Epithelial cell of esophagus (primary cell): Measurements from ENCODE around the gene DCX.

ENCODE experiments used
- DNase-seq: peaks from one replicate; pipeline ENCODE4 v3.0.0; 2010; ENCODE audit warnings: low read depth
- H3K4me3 ChIP-seq: 2 replicates; pipeline ENCODE4 v1.5.1; 2011; ENCODE audit warnings: mild to moderate bottlenecking, low read length, control low read depth
- CTCF ChIP-seq: IDR thresholded peaks from 2 replicates; pipeline ENCODE4 v1.5.1; 2011; ENCODE audit warnings: low read depth, mild to moderate bottlenecking, low read length, control low read depth, inconsistent platforms; ENCODE audit not compliant: insufficient read depth; ENCODE audit errors: missing control alignments

DCX gene

GRCh38 chrX:111302284-111302683 is 109.7 kb downstream of the DCX start:
- no peak overlapping the region for H3K4me3 ChIP-seq

GRCh38 chrX:111288841-111289240 is 123.2 kb downstream of the DCX start:
- TF ChIP-seq CTCF, result no peak
- H3K4me3 ChIP-seq, result no peak overlapping the region
- DNase-seq, result no peak

More at GRCh38 chrX:111302284-111302683, 109.7 kb downstream of the DCX start:
- DNase-seq, result no peak
- TF ChIP-seq CTCF, result no peak

- no peak overlapping the region for H3K4me3 ChIP-seq
- DNase-seq, result no peak
- no peak for TF ChIP-seq CTCF
These were observed 127.2 kb downstream of the DCX start for GRCh38 chrX:111284631-111285293.

GRCh38 chrX:111283446-111283845 is 128.5 kb downstream of the DCX start:
- DNase-seq, result peak; percentile 2
- TF ChIP-seq CTCF, result no peak
- H3K4me3 ChIP-seq, result no peak overlapping the region

GRCh38 chrX:111282991-111283390 is 129.0 kb downstream of the DCX start:
- no peak overlapping the region for H3K4me3 ChIP-seq
- DNase-seq, result no peak
- TF ChIP-seq CTCF, result no peak

GRCh38 chrX:111282139-111282538 is 129.9 kb downstream of the DCX start:
- DNase-seq, result no peak
- H3K4me3 ChIP-seq, result no peak overlapping the region
- no peak for TF ChIP-seq CTCF

GRCh38 chrX:111270339-111270738 is 141.7 kb downstream of the DCX start, which contains the start of gene CAPN6:
Gene CAPN6 (minus strand): TSS chrX:111270483. CDS start chrX:111263936, 6,547 bp downstream.
- no peak for TF ChIP-seq CTCF
- peak; percentile 65 for DNase-seq
- H3K4me3 ChIP-seq, result no peak within 1 kb of the TSS
